HFF-Myc (cell line): Measurements from ENCODE around the gene BCL7A.

Source experiments
- DNase-seq: peaks from one replicate; pipeline ENCODE4 v3.0.0-alpha.2; 2011; ENCODE audit warnings: low read depth; ENCODE audit errors: extremely low read depth
- H3K4me3 ChIP-seq: replicated peaks from 2 replicates; pipeline ENCODE4 v1.5.1; 2011; ENCODE audit warnings: low read depth, mild to moderate bottlenecking, control low read depth, low read length
- TF ChIP-seq, protein P1 (sequence below): IDR thresholded peaks from 2 replicates; pipeline ENCODE4 v1.5.1; 2012; ENCODE audit warnings: mild to moderate bottlenecking, low read depth, low read length, control low read depth; ENCODE audit errors: missing control alignments

Gene BCL7A

GRCh38 chr12:122046145-122046544, 24.5 kb downstream of the BCL7A start:
- H3K4me3 ChIP-seq = no peak overlapping the region
- DNase-seq = no peak
- TF ChIP-seq, protein P1, sequence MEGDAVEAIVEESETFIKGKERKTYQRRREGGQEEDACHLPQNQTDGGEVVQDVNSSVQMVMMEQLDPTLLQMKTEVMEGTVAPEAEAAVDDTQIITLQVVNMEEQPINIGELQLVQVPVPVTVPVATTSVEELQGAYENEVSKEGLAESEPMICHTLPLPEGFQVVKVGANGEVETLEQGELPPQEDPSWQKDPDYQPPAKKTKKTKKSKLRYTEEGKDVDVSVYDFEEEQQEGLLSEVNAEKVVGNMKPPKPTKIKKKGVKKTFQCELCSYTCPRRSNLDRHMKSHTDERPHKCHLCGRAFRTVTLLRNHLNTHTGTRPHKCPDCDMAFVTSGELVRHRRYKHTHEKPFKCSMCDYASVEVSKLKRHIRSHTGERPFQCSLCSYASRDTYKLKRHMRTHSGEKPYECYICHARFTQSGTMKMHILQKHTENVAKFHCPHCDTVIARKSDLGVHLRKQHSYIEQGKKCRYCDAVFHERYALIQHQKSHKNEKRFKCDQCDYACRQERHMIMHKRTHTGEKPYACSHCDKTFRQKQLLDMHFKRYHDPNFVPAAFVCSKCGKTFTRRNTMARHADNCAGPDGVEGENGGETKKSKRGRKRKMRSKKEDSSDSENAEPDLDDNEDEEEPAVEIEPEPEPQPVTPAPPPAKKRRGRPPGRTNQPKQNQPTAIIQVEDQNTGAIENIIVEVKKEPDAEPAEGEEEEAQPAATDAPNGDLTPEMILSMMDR = no peak

DNA sequence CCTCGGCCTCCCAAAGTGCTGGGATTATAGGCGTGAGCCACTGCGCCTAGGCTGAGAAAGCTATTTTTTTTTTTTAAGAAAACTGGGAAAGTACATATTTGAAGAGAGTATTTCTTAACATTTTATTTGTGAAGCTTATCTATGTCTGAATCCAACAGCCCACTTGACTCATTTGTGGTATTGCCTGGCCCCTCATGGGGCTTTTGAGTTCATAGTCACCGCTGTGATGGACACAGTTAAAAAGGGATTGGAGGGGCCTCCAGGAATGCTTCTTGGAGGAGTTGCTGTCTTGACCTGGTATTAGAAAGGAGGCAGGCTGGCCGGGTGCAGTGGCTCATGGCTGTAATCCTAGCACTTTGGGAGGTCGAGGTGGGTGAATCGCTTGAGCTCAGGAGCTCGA, 26.5 kb downstream of the BCL7A start:
- TF ChIP-seq, protein P1 = no peak
- DNase-seq = no peak
- no peak overlapping the region for H3K4me3 ChIP-seq

DNA sequence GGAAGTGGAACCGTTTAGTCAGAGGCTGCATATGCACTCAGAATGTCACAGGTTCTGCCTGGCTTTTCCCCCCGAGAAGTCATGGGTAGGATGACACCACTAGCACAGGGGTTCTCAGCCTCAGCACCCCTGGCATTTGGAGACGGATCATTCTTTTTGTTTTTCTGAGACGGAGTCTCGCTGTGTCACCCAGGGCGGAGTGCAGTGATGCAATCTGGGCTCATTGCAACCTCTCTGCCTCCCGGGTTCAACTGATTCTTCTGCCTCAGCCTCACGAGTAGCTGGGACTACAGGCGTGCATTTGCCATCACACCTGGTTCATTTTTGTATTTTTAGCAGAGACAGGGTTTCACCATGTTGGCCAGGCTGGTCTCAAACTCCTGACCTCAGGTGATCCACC, 28.1 kb downstream of the BCL7A start:
- DNase-seq = no peak
- no peak overlapping the region for H3K4me3 ChIP-seq
- TF ChIP-seq, protein P1 = no peak

GRCh38 chr12:122050706-122051105, 29.0 kb downstream of the BCL7A start:
- TF ChIP-seq, protein P1 = no peak
- no peak overlapping the region for H3K4me3 ChIP-seq
- no peak for DNase-seq

DNA sequence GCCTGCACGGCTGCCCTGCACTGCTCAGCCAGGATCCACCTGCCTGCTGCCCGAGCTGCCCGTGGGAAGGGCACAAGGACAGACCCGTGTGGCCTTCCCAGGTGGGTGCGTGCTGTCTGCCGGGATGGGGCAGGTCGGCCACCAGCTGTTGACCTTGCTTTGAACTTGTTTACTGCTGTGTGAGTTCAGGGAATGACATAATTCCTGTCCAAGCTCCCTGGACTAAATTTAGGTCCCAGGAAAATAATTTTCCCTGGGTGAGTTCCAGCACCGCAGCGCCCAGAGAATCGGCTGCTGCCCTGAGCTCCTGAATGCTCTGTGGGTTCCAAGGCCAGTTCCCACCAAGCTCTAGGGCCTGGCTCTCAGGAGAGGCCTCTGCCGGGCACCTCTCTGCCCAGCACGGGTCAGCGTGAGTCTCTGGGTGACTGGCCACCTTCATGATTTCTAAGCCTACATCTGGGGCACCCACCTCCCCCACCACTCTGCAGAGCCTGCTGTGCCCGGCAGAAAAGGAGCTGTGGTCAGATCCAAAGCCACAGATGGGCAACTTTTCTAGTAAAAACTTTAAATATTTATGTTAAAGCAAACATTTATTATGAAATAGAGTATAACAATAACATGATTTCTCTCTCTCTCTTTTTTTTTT, 29.7 kb downstream of the BCL7A start:
- DNase-seq = no peak
- TF ChIP-seq, protein P1 = no peak

DNA sequence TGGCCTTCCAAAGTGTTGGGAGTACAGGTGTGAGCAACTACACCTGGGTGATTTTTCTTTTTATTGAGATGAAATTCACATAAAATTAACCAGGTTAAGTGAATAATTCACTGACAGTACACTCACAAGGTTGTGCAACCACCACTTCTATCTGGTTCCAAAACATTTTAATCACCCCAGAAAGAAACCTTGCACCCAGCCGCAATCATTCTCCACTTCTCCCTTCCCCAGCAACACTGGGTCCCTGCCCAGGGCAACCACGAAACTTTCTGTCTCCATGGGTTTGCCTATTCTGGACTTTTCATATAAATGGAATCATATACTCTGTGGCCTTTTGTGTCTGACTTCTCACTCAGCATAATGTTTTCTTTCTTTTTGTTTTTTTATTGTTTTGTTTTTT, 30.6 kb downstream of the BCL7A start:
- no peak for DNase-seq
- TF ChIP-seq, protein P1 = no peak
- no peak overlapping the region for H3K4me3 ChIP-seq

More for the DNA sequence above, 29.7 kb downstream of the BCL7A start:
- H3K4me3 ChIP-seq = no peak overlapping the region
